Stimulated activated CD8-positive, alpha-beta memory T cell treated with anti-CD3 and anti-CD28 coated beads, Interleukin-7, amount 100 ng/mL, for 48 hours (primary cell): ENCODE measurements around the gene BTG4.

Experiments used
- DNase-seq, 2 donors: peaks; one replicate each; pipeline ENCODE4 v3.0.0-alpha.2; 2020; ENCODE audit warnings: low read depth in 1 of 2; ENCODE audit errors: extremely low read depth in 1 of 2

Gene BTG4

GRCh38 chr11:111499483-111499882 lies 12.7 kb downstream of the BTG4 start:
- no peak for DNase-seq

GRCh38 chr11:111494040-111494439 lies 18.1 kb downstream of the BTG4 start:
- DNase-seq, result no peak

DNA sequence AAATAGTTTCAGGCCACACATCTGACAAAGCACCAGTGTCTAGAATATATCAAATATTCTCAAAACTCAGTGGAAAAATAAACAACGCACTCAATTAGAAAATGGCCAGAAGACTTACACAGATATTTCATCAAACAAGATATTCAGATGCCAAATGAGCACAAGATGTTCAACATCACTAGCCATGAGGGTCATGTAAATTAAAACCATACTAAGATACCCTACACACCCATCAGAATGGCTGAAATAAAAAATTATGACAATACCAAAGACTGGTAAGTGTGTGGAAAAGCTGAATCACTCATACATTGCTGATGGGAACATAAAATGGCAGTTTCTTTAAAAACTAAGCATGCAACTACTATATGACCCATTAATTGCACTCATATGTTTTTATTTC lies 21.7 kb downstream of the BTG4 start:
- no peak for DNase-seq

DNA sequence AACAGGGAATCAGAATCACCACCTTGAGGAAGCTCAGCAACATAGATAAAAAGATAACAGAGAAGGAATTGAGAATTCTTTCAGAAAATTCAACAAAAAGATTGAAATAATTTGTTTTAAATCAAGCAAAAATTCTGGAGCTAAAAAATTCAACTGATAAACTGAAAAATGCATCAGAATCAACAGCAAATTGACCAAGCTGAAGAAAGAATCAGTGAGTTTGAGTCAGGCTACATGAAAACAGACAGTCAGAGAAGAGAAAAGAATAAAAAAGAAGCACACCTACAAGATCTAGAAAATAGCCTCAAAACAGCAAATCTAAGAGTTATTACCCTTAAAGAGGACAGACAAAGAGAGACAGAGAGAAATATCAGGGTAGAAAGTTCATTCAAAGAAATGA lies 28.8 kb downstream of the BTG4 start:
- DNase-seq, result no peak

DNA sequence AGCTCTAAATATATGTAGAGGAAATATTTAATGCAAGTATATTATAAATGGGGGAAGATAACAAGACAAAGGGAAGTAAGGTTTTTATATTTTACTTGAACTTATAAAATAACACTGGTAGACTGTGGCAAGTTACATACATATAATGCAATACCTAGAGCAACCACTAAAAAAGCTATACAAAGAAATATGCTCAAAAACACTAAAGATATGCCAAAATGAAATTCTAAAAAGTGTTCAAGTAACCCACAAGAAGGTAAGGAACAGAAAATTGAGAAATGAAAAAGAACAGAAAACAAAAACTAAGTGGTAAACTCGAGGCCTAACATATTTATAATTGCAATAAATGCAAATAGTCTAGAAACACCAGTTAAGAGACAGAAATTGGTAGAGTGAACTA lies 32.5 kb downstream of the BTG4 start:
- DNase-seq, result no peak

DNA sequence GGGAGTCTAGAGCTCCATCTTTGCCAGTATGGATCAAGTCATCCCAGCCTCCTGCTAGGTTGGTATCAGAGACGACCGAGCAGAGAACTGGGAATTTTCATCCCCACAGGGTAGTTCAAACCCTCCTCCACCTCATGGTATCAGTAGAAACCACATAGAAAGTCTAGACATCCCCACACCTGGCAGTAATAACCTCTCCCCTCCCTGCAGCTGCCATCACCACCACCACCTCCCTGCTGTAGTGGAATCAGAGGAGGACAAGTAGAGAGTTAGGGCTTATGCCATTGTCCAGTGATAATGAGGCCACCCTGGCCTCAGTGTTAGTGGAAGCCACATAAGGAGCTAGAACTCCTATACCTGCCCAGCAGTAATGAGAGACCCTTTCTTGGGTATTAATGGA lies 34.3 kb downstream of the BTG4 start:
- DNase-seq, result no peak

DNA sequence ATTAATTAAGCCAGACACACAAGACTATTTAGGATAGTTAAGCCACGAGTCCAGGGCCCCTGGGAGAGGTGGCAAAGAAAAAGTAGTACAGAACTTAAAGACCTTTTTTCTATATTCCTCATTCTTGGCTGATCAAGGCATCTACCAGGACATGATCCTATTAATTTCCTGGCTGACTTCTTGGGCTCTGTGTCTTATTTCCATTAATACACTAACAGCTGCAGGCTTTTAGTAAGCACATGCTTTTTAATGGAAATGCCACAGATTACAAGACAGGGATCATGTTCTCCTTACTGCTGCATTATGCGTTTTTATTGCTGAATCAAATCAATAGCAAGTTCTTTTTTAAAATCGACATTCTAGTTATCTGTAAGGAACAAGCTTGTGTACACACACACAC lies 35.2 kb downstream of the BTG4 start:
- DNase-seq, result no peak

DNA sequence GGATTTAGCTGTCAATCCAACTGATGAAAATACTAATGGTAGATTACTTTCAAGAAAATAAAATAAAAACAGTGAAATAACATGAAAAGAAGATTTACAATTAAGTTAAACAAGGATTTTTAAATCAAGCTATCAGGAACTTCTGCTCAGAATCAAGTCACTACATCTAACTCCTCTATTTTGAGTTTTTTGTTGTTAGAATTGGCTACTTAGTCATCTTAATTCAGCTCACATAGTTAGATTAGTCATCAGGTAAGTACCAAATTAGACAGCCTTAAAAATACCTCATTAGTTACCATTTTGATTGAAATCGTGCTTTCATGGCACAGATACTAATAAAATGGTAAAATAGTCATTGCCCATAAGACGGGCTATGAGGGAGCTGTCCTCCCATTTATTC lies 35.8 kb downstream of the BTG4 start:
- no peak for DNase-seq

GRCh38 chr11:111474432-111474831 lies 37.8 kb downstream of the BTG4 start:
- DNase-seq, result no peak

DNA sequence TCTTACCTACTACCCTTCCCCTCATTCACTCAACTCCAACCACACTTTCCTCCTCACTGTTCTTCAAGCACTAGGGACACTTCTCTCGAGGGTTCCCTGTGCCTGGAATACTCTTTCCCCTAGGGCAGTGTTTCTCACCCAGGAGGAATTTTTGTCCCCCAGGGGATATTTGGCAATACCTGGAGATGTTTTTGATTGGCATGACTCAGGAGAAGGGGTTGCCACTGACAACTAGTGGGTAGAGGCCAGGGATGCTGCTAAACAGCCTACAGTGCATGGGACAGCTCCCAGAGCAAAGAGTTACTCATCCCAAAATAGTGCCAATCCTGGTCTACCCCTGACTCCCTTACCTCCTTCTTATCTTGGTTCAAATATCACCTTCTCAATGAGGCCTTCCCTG lies 40.0 kb downstream of the BTG4 start:
- DNase-seq, result no peak

GRCh38 chr11:111469200-111469599 lies 43.0 kb downstream of the BTG4 start:
- no peak for DNase-seq

GRCh38 chr11:111466615-111467014 lies 45.6 kb downstream of the BTG4 start:
- no peak for DNase-seq

GRCh38 chr11:111465400-111465799 lies 46.8 kb downstream of the BTG4 start:
- no peak for DNase-seq

DNA sequence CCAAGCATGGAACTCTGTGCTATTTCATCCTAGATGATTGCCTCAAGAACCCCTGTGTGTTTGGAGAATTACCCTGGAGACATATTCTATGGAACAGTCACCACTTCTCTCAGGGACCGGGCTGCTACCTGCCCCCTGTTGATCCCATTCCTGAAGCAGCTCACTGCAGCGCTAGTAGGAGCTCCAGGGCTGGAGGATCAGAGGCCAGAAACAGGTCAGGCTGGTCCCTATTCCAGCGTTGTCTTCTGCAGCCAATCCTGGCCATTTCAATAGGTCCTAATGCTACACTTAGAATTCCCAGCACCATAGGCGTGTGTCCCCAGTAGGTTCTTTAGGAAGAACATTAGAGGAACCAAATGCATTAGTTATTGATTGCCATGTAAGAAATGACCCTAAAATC lies 48.9 kb downstream of the BTG4 start:
- no peak for DNase-seq

GRCh38 chr11:111462329-111462728 lies 49.9 kb downstream of the BTG4 start:
- DNase-seq, result no peak

DNA sequence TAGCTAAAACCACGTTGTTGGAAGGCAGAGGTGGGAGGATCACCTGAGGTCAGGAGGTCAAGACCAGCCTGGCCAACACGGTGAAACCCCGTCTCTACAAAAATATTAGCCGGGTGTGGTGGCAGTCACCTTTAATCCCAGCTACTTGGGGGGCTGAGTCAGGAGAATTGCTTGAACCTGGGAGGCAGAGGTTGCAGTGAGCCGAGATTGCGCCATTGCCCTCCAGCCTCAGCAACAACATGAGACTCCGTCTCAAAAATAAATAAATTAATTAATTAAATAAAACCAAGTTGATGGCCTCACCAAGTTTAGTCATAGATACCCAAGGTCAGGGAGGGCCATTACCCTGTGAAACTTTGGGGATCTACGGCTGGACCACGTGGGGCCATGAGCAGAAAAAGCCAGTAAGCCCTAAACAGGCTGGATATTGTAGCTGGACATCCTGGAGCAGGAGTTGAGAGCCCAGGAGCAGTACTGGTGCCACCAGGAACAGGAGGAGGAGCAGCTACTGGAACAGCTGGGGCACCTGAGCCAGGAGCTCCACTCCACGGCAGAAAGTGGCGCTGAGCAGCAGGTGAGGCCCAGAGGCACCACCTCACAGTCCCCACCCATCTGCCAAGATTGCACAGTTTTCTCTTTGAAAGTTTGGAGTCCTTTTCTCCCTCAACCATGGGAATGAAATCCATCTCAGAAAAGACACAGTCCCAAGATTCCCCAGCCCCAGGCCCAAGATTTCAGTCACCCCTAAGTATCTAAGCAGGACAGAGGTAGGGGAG lies 50.5 kb downstream of the BTG4 start:
- DNase-seq, result no peak

DNA sequence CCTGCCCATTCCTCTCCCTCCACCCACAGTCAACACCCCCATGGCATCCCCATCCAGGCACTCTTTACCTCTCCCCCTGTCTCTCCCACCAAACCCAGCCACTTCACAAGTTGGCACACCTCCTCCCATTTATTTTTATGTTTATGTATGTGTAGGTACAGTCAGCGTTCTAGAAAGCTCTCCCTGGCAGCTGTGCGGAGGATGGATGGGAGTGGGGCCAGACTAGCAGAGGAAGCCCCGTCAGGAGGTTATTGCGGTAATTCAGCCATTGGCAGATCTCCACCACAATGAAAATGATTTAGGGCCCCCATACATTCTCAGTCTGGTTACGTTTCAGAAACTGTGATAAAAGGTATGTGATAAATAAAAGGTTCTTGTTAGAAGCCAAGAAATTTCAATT lies 51.3 kb downstream of the BTG4 start:
- DNase-seq, result no peak

DNA sequence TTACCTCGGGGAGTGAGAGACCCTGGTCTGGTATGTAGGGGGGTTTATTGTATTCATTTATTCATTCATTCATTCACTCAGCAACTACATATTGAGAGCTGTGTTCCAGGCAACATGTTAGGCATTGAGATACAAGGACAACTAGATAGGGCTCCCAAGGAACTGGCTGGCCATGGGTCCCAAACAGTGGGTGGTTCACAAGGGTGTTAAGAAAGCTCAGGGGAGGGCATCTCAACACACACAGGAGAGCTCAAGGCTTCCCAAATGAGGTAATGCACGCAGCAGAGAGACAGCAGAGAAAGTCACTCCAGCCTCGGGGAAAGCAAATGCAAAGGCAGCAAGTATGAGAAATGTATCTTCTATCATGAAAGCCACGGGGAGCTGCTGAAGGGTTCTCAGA lies 51.8 kb downstream of the BTG4 start:
- DNase-seq, result no peak

- DNase-seq, result no peak
Measured at GRCh38 chr11:111459506-111460270, 52.5 kb downstream of the BTG4 start.

- DNase-seq, result no peak
Measured at GRCh38 chr11:111457731-111458368, 54.3 kb downstream of the BTG4 start.

GRCh38 chr11:111456859-111457730 lies 55.1 kb downstream of the BTG4 start:
- no peak for DNase-seq
